Measurements from ENCODE around the gene FAM174C. TPM values are rescaled to one million over a fixed set of nuclear protein-coding genes. Genes with fewer than 3 reads are reported as not detected.

FAM174C gene
- total and polyA plus RNA-seq, 2 donors (not counting 3 experiments of a cell fraction or from before 2014, with no cell fraction given) = 46.7 to 83.9 TPM

DNA sequence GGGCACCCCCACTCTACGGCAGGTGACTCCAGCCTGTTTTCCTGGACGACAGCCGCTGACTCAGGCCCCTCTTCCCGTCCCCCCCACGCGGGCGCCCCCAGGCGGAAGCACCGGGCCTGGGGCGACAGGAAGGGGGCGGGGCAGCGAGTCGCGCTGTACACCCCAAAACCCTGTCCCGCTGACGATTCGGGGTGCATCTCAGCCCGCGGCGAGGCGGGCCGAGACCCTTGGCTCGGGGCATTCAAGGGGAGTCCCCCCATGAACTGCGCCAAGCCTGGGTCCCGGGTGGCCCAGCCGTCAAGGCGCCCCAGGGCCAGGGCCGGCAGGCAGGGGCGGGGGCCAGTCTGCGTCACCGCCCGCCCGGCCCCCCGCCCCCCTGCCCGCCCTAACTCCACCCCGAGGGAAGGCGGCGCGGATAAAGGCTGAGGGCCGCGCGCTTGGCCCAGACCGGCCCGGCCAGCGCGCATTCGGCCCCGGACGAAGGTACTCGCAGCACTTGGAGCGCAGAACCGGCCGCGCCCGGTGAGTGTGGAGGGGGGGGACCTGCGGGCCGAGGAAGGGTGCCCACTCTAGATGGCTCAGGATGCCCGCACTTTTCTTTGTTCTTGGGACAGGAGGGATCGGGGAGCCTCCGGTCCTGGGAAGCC lies 27.1 kb upstream of the FAM174C start, which contains the start of gene MIDN:
Gene MIDN, plus strand, starts transcription at position 445 of the 647 bp plus-strand sequence. CDS start 1,714 bp downstream, outside the sequence.
- Histone ChIP-seq H3K79me2 (ENCODE audit: control insufficient read depth, insufficient read depth, low read length) (peaks cover 35% of the 10 kb centered on the region), H3K4me2 (ENCODE audit: insufficient read depth, low read length) (peak within 1 kb of the TSS; percentile 52), H3K4me3 (replicated peaks in 1 of 3; ENCODE audit: insufficient read depth in 1 of 3, low read depth in 1 of 3, low read length in 3 of 3) (peak within 1 kb of the TSS; percentile 71 to 95 (median 84)), H3K9ac (replicated peaks; ENCODE audit: extremely low read depth, insufficient read depth, low read length) (peak within 1 kb of the TSS; percentile 97), H3K36me3 (ENCODE audit: control insufficient read depth in 2 of 2, extremely low read depth in 1 of 2, insufficient read depth in 2 of 2, low read length in 2 of 2) (peaks cover 0 to 2% of the 10 kb centered on the region in 2 experiments), H4K20me1 (replicated peaks; ENCODE audit: control insufficient read depth, extremely low read depth, insufficient read depth, low read length) (no peaks in the 10 kb centered on the region), H3K9me3 (replicated peaks; ENCODE audit: control insufficient read depth, insufficient read depth, low read length) (no peaks in the 10 kb centered on the region), H3K4me1 (ENCODE audit: control insufficient read depth, extremely low read depth, insufficient read depth, low read length) (peaks cover 12% of the 10 kb centered on the region), H3K27me3 (ENCODE audit: control insufficient read depth in 2 of 2, insufficient read depth in 2 of 2, low read length in 2 of 2) (no peaks in the 10 kb centered on the region), H3K9me1 (replicated peaks; ENCODE audit: control insufficient read depth, extremely low read depth, insufficient read depth, low read length) (no peaks in the 10 kb centered on the region), H3K27ac (ENCODE audit: insufficient read depth, low read depth, low read length) (peak within 1 kb of the TSS; percentile 99), H2AFZ (ENCODE audit: low read depth, low read length) (peak within 1 kb of the TSS; percentile 36)
- ChIA-PET CTCF (interaction anchor here (1.6 kb wide), 1 partner anchor 18 kb away, joined by 14 read pairs; no protein-coding TSS in a partner anchor), POLR2A (interaction anchor here (1.0 kb wide), 2 partner anchors 18 to 21 kb away, joined by 7 to 10 read pairs; partner anchors contain the start of gene CIRBP)
- dilution Hi-C loops (cut with MboI; ENCODE audit: extremely low pct_ligation_motif_present, low sequenced_read_pairs) (no loop called here), intact Hi-C loops (cut with micrococcal nuclease) (loop anchor here (10.0 kb wide), 1 partner anchor 453 kb away; the partner anchor contains the start of gene PTBP1)
- TSS peak; percentile 82 for BruUV-seq (replicated peaks)
- FAIRE-seq = no peak
- peak; percentile 90 for DNase-seq (ENCODE audit: low read depth, low spot score)
- TF ChIP-seq POLR2A (IDR thresholded peaks at IDR 0.05; ENCODE audit: low read depth, low read length) (peak; percentile 99), EZH2 (IDR thresholded peaks at IDR 0.05; ENCODE audit: borderline replicate concordance, low read depth, low read length, severe bottlenecking) (no peak), POLR2AphosphoS5 (IDR thresholded peaks at IDR 0.05; ENCODE audit: insufficient read depth, low read depth, low read length) (peak; percentile 99), FOS (IDR thresholded peaks at IDR 0.05; ENCODE audit: borderline replicate concordance, insufficient read depth, low read length) (peak; percentile 91), JUN (IDR thresholded peaks at IDR 0.05; ENCODE audit: borderline replicate concordance, insufficient read depth, insufficient read length, low read depth) (no peak), GATA2 (IDR thresholded peaks at IDR 0.05; ENCODE audit: insufficient read depth, insufficient read length, low read depth, low read length) (peak; percentile 13)
- TF ChIP-seq, protein P1, sequence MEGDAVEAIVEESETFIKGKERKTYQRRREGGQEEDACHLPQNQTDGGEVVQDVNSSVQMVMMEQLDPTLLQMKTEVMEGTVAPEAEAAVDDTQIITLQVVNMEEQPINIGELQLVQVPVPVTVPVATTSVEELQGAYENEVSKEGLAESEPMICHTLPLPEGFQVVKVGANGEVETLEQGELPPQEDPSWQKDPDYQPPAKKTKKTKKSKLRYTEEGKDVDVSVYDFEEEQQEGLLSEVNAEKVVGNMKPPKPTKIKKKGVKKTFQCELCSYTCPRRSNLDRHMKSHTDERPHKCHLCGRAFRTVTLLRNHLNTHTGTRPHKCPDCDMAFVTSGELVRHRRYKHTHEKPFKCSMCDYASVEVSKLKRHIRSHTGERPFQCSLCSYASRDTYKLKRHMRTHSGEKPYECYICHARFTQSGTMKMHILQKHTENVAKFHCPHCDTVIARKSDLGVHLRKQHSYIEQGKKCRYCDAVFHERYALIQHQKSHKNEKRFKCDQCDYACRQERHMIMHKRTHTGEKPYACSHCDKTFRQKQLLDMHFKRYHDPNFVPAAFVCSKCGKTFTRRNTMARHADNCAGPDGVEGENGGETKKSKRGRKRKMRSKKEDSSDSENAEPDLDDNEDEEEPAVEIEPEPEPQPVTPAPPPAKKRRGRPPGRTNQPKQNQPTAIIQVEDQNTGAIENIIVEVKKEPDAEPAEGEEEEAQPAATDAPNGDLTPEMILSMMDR (IDR thresholded peaks at IDR 0.05; ENCODE audit: extremely low read depth in 1 of 2, insufficient read depth in 1 of 2, low read depth in 1 of 2, low read length in 2 of 2) = peak; percentile 8 to 42
